Tibial nerve (tissue), 4 donors: ENCODE measurements around the gene TFB1M. TPM values are rescaled to one million over a fixed set of nuclear protein-coding genes. Genes with fewer than 3 reads are reported as not detected.
"Not testable (repeated sequence)": the region's sequence is repeated elsewhere in the genome, so short reads cannot be mapped to it uniquely, and the experiment has no call there.

Experiments used
- DNase-seq, 2 donors: peaks; one replicate each; pipeline ENCODE4 v3.0.0-alpha.2; 2019; ENCODE audit warnings: low spot score in 2 of 2
- H3K27ac ChIP-seq, 4 donors: fragments of 200-600 bp; sonication (generic) in 3 of 4; one replicate each; pipeline ENCODE4 v1.5.1; 2017 to 2019; ENCODE audit warnings: mild to moderate bottlenecking in 1 of 4
- H3K27me3 ChIP-seq, 2 donors: fragments of 200-600 bp; sonication (generic) in 1 of 2; one replicate each; pipeline versions ENCODE4 v1.5.1 to v1.6.0; 2017 to 2019
- H3K36me3 ChIP-seq, 3 donors: fragments of 200-600 bp; sonication (generic); one replicate each; pipeline ENCODE4 v1.5.1; 2018 to 2019
- H3K4me1 ChIP-seq, 4 donors: fragments of 200-600 bp; sonication (generic) in 3 of 4; one replicate each; pipeline ENCODE4 v1.5.1; 2017 to 2019
- H3K4me3 ChIP-seq, 4 donors: fragments of 200-600 bp; sonication (generic) in 3 of 4; one replicate each; pipeline ENCODE4 v1.5.1; 2017 to 2019; ENCODE audit warnings: mild to moderate bottlenecking in 1 of 4, moderate library complexity in 1 of 4
- H3K9me3 ChIP-seq, 4 donors: fragments of 200-600 bp; sonication (generic) in 3 of 4; one replicate each; pipeline ENCODE4 v1.5.1; 2017 to 2019
- CTCF ChIP-seq, 5 experiments: fragments of 200-600 bp in 3 of 5; fragments of 450-650 bp in 2 of 5; sonication (generic) in 3 of 5; IDR thresholded peaks; one replicate each; pipeline ENCODE4 v1.5.1; 2016 to 2019; ENCODE audit warnings: antibody characterized with exemption in 5 of 5, mild to moderate bottlenecking in 3 of 5, moderate library complexity in 2 of 5
- EP300 ChIP-seq, 2 donors: sonication (generic); formaldehyde crosslinking; IDR thresholded peaks; one replicate each; pipeline ENCODE4 v1.6.1; 2017; ENCODE audit warnings: antibody characterized with exemption in 2 of 2, mild to moderate bottlenecking in 1 of 2
- POLR2A ChIP-seq, 2 donors: fragments of 450-650 bp; IDR thresholded peaks; one replicate each; pipeline ENCODE4 v1.6.1; 2017; ENCODE audit warnings: antibody characterized with exemption in 2 of 2, mild to moderate bottlenecking in 2 of 2, moderate library complexity in 2 of 2
- WGBS, 2 donors: methylation state at CpG; one replicate each; pipeline ENCODE4 v1.1.5; 2018; 5-methylcytosine and 5-hydroxymethylcytosine counted together
- total RNA-seq, 4 donors: library from RNA; depleted of rRNA; stranded (reverse); fragments of >200 nt; gene quantifications; one replicate each; pipeline ENCODE4 v1.1.0, GENCODE V29; 2016

The TFB1M gene
- total RNA-seq, 4 donors from 2014 or later = 21.4 to 52.7 (median 22.1) TPM

- no peak overlapping the region for H3K27ac ChIP-seq
- 96 to 97% methylated on average over 2 of the region's 2 CpGs for WGBS, 2 donors
- H3K36me3 ChIP-seq = no peaks in the 10 kb centered on the region
- no peaks in the 10 kb centered on the region for H3K27me3 ChIP-seq
- TF ChIP-seq CTCF (IDR thresholded peaks at IDR 0.05) = no peak
- no peaks in the 10 kb centered on the region for H3K4me1 ChIP-seq
- no peak for DNase-seq
- peaks cover 0 to 47% (median 1%) of the 10 kb centered on the region in 4 donors for H3K9me3 ChIP-seq
- no peak overlapping the region for H3K4me3 ChIP-seq
These were observed 30.2 kb upstream of the TFB1M start for GRCh38 chr6:155344341-155345006.

GRCh38 chr6:155341130-155341828 is 27.0 kb upstream of the TFB1M start:
- Histone ChIP-seq H3K4me3 (no peak overlapping the region), H3K4me1 (no peaks in the 10 kb centered on the region), H3K9me3 (peaks cover 0 to 37% (median 1%) of the 10 kb centered on the region in 4 donors), H3K27me3 (no peaks in the 10 kb centered on the region), H3K36me3 (no peaks in the 10 kb centered on the region), H3K27ac (no peak overlapping the region)
- no peak for DNase-seq
- 70 to 85% methylated on average over 2 of the region's 2 CpGs for WGBS, 2 donors
- TF ChIP-seq POLR2A (IDR thresholded peaks at IDR 0.05) = no peak
- no peak for TF ChIP-seq EP300 (IDR thresholded peaks at IDR 0.05)
- no peak for TF ChIP-seq CTCF (IDR thresholded peaks at IDR 0.05)

- Histone ChIP-seq H3K36me3 (no peaks in the 10 kb centered on the region), H3K9me3 (peaks cover 0 to 30% (median under 1%) of the 10 kb centered on the region in 4 donors), H3K4me1 (no peaks in the 10 kb centered on the region), H3K4me3 (no peak overlapping the region), H3K27ac (no peak overlapping the region), H3K27me3 (no peaks in the 10 kb centered on the region)
- no peak for TF ChIP-seq EP300 (IDR thresholded peaks at IDR 0.05)
- TF ChIP-seq POLR2A (IDR thresholded peaks at IDR 0.05) = no peak
- no peak for TF ChIP-seq CTCF (IDR thresholded peaks at IDR 0.05)
- DNase-seq = no peak
- WGBS, 2 donors = 89 to 95% methylated on average over 2 of the region's 2 CpGs
These were observed 26.3 kb upstream of the TFB1M start for GRCh38 chr6:155340464-155341129.

DNA sequence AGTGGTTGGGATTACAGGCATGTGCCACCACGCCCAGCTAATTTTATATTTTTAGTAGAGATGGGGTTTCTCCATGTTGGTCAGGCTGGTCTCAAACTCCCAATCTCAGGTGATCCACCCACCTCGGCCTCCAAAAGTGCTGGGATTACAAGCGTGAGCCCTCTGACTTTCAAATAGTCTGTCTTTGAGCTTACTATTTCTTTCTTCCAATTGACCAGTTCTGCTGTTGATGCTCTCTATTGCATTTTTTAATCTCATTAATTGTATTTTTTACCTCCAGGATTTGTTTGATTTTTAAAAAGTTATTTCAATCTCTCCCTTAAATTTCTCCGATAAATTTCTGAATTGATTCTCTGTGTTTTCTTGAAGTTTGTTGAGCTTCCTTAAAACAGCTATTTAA is 25.6 kb upstream of the TFB1M start:
- 49 to 69% methylated on average over 4 of the region's 4 CpGs for WGBS, 2 donors
- H3K36me3 ChIP-seq, H3K27ac ChIP-seq, DNase-seq, H3K4me3 ChIP-seq, H3K4me1 ChIP-seq, H3K27me3 ChIP-seq: not testable (repeated sequence)
- H3K9me3 ChIP-seq = peaks cover 0 to 27% (median 0%) of the 10 kb centered on the region in 4 donors

GRCh38 chr6:155338237-155338636 is 24.0 kb upstream of the TFB1M start:
- not testable (repeated sequence) for DNase-seq, H3K27me3 ChIP-seq, H3K27ac ChIP-seq, H3K4me3 ChIP-seq, H3K4me1 ChIP-seq, H3K36me3 ChIP-seq
- peaks cover 0 to 27% (median 0%) of the 10 kb centered on the region in 4 donors for H3K9me3 ChIP-seq

GRCh38 chr6:155335265-155335664 is 21.0 kb upstream of the TFB1M start:
- DNase-seq = no peak
- 91 to 95% methylated on average over 1 of the region's 1 CpG for WGBS, 2 donors

GRCh38 chr6:155334073-155334472 is 19.8 kb upstream of the TFB1M start:
- not testable (repeated sequence) for H3K4me3 ChIP-seq, H3K27ac ChIP-seq, H3K27me3 ChIP-seq, DNase-seq, H3K36me3 ChIP-seq, H3K4me1 ChIP-seq, H3K9me3 ChIP-seq
- WGBS, 2 donors = 93 to 97% methylated on average over 7 of the region's 7 CpGs

More at GRCh38 chr6:155335265-155335664, 21.0 kb upstream of the TFB1M start:
- no peaks in the 10 kb centered on the region for H3K27me3 ChIP-seq
- no peaks in the 10 kb centered on the region for H3K4me1 ChIP-seq
- no peaks in the 10 kb centered on the region for H3K36me3 ChIP-seq
- no peak overlapping the region for H3K27ac ChIP-seq
- no peak overlapping the region for H3K4me3 ChIP-seq
- TF ChIP-seq POLR2A (IDR thresholded peaks at IDR 0.05) (no peak), EP300 (IDR thresholded peaks at IDR 0.05) (no peak), CTCF (IDR thresholded peaks at IDR 0.05) (no peak)
- peaks cover 0 to 20% (median 0%) of the 10 kb centered on the region in 4 donors for H3K9me3 ChIP-seq
